Posterior vena cava (tissue), 2 donors: ENCODE measurements around the gene ENO1. TPM values are rescaled to one million over a fixed set of nuclear protein-coding genes. Genes with fewer than 3 reads are reported as not detected.

Source experiments
- DNase-seq: peaks from one replicate; pipeline ENCODE4 v3.0.0-alpha.2; 2020; ENCODE audit warnings: low spot score
- intact Hi-C, 2 donors: fragments of 100-400 bp; cut with DNase I; formaldehyde crosslinking; loops; one replicate each; pipeline versions ENCODE4 v1.14.1 to v1.14.2; 2022 to 2023
- total RNA-seq, 2 donors: library from RNA; stranded (reverse); fragmentation: NEBNext Ultra II Directional; extraction: Animal tissue kit (Norgen Biotek cat#: 25700); gene quantifications; one replicate each; pipeline ENCODE4 v1.2.1, GENCODE V29; 2021
- donor health status: DM: yes; HTN: yes; CAD: no.
- donor health status: DM: yes; HTN: yes; CAD: no.

ENO1 gene
- total RNA-seq, 2 donors from 2014 or later = 578 to 1,026 TPM

- no peak for DNase-seq
- intact Hi-C loops = no loop called here
Measured at GRCh38 chr1:8874230-8875201, 4.0 kb downstream of the ENO1 start.

DNA sequence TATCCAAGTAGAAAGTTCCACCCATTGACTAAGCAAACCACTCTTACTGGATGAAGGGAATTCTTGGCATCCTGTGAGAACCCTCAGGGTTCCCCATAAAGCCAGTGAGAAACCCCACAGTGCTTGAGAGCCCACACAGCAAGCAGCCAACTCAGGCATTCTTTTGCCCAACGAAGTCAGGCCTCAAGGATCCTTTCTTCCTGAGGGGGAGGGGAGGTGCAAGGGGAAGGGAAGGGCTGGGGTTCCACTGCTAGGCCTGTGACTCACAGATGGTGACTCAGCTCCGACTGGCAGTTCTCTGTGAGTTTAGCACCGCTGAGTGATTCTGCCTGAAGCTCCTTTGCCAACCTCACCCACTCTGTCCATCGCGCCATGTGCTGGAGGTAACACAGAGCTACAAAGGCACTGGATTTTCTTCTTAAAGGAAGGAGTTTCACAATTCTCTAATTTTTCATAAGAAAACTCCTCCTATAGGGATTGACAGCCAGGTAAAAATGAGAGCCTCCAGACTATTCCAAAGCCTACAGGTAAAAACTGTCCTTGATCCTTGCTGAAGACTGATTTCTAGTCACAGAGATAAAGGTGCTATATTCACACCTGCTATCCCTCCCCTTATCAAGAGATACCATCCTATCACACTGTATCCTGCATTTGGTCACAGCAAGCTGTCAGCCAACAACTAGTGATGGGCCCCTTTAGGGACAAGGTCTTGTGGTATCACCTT is 4.8 kb downstream of the ENO1 start:
- DNase-seq = peak; percentile 94
- intact Hi-C loops = loop anchor here in 1 of 2 donors (2.0 kb wide), 1 partner anchor 15 kb away; no protein-coding TSS in a partner anchor

DNA sequence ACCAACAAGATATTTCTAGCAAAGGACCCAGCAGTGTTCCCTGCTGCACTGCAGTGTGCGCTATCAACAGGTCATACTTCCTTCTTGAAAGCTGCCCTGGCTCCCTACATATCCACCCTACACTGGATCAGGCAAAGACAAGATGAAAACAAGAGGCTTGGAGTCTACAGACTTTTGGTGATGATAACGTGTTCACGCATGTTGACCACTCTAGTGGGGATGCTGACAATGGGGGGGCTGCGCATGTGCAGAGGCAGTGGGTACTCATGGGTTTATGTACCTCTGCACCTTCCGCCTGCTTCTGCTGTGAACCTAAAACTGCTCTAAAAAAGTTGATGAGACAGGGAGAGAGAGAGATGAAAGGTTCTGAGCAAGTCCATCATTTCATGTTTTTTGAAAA is 5.5 kb downstream of the ENO1 start:
- intact Hi-C loops = loop anchor here in 1 of 2 donors (2.0 kb wide), 1 partner anchor 14 kb away; no protein-coding TSS in a partner anchor
- DNase-seq = no peak

DNA sequence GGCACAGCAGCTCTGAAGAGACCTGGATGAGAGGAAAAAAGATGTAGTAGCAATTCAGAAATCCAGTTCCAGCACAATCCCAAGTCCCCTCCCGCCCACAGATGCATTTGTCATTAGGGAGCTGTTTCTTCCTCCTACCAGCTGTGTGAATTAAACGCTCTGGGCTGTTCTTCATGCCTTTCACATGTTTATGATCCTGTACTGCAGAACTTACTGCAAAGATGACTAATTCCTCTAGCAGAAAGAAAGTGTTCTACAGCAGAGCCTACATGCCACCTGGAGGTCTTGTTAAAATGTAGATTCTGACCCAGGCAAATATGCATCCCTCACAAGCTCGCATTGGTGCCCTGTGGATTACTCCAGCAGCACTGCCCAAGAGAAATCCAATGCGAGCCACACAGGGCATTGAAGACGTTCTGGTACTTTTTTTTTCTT is 6.5 kb downstream of the ENO1 start:
- intact Hi-C loops = loop anchor here in 1 of 2 donors (2.0 kb wide), 1 partner anchor 13 kb away; no protein-coding TSS in a partner anchor
- no peak for DNase-seq

DNA sequence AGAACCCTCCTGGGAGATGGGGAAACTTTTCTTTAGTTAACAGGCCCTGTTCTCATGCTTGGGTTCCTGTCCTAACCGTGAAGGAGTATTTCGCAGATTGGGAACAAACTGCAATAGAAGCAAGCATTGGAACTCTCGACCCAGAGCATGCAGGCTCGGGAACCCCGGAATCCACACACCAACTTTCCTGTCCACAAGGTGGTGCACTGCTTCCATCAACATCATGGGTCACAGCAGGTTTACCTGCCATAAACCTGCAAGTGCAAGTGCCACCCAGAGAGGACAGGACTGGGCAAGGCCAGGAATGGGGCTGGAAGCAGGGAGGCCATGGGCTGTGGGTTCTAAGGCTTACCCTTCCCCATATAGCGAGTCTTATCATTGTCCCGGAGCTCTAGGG is 6.9 kb downstream of the ENO1 start:
- intact Hi-C loops = no loop called here
- DNase-seq = no peak

GRCh38 chr1:8870616-8871538 is 7.6 kb downstream of the ENO1 start:
- DNase-seq = no peak
- intact Hi-C loops = no loop called here

- no peak for DNase-seq
- intact Hi-C loops = no loop called here
Measured at GRCh38 chr1:8870103-8870502, 8.4 kb downstream of the ENO1 start.

DNA sequence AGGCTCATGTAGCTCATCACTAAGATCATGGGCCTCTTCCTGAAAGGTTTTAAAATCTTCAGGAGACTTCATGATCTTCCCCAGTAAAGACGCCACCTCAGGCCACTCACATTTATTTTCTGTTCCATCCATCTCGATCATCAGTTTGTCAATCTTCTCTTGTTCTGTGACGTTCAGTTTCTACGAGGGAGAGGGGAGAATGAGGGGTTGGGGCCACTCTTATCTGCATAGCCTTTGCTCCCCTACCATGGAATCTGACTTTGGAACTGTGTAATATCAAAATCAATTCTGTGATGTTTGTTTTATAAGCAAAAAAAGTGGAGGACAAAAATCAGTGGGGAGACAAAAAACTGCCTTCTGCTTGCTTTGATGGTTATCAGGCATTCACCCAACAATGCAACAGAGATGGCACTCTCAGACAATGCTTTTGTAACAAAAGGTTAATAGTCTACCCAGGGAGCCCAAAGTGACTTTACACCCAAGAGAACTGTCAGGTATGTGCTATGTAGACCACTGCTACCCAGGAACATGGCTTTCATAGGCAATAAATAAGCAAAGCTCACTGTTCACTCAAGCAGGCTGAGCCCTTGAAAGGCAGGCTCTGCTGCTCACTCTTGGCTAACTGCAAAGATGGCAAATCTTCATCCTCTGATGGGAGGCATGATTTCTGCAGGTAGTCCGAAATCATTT is 10.5 kb downstream of the ENO1 start:
- intact Hi-C loops = no loop called here
- no peak for DNase-seq

DNA sequence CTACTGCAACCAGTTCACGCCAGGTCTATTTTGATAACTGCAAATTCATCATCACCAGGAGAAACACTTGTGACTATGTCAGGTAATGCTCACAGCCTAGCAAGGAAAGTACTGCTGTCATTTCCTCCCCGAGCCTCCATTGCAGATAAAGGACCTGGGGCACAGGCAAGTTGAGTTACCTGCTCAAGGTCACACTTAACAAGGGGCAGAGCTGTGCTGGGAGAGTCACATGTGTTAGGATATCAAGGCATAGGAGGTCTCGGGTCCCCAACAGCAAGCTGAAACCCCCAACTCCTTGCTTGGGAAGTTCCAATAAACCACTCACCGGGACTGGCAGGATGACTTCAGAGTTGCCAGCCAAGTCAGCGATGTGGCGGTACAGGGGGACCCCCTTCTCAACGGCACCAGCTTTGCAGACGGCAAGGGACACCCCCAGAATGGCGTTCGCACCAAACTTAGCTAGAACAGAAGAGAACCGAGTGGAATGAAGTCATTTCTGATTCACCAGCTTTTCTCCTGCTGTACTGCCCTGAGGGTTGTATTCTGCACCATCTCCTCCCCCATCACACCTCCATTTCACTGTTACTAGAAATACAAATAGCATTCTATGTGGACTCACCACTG is 11.6 kb downstream of the ENO1 start:
- intact Hi-C loops = no loop called here
- no peak for DNase-seq

DNA sequence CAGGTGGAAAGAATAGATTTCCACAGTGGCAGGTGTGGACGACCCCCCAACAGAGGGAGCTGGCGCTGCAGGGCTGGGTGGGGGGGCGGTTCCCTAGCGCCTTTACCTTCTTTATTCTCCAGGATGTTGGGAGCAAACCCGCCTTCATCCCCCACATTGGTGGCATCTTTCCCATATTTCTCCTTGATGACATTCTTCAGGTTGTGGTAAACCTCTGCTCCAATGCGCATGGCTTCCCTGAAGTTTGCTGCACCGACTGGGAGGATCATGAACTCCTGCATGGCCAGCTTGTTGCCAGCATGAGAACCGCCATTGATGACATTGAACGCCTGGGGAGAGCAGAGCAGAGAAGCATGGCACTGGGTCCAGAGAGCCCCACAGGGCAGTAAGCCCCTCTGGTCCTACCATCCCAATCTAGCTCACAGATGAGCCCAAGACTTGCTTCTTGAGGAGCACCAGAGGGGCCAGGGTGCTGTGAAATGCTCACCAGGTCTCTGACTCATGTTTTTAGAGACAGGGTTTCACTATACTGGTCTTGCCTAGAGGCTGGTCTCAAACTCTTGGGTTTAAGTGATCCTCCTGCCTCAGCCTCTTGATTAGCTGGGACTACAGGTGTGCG is 12.2 kb downstream of the ENO1 start:
- no peak for DNase-seq
- intact Hi-C loops = no loop called here

- DNase-seq = no peak
- intact Hi-C loops = no loop called here
Measured at GRCh38 chr1:8864713-8865344, 13.7 kb downstream of the ENO1 start.

GRCh38 chr1:8863794-8864233 is 14.7 kb downstream of the ENO1 start:
- intact Hi-C loops = no loop called here
- no peak for DNase-seq

- intact Hi-C loops = no loop called here
Measured at GRCh38 chr1:8863138-8863537, 15.3 kb downstream of the ENO1 start.

GRCh38 chr1:8862528-8862927 is 16.0 kb downstream of the ENO1 start:
- intact Hi-C loops = loop anchor here in 1 of 2 donors (1.0 kb wide), 1 partner anchor 43 kb away; no protein-coding TSS in a partner anchor
- DNase-seq = no peak

More at GRCh38 chr1:8863138-8863537, 15.3 kb downstream of the ENO1 start:
- no peak for DNase-seq

DNA sequence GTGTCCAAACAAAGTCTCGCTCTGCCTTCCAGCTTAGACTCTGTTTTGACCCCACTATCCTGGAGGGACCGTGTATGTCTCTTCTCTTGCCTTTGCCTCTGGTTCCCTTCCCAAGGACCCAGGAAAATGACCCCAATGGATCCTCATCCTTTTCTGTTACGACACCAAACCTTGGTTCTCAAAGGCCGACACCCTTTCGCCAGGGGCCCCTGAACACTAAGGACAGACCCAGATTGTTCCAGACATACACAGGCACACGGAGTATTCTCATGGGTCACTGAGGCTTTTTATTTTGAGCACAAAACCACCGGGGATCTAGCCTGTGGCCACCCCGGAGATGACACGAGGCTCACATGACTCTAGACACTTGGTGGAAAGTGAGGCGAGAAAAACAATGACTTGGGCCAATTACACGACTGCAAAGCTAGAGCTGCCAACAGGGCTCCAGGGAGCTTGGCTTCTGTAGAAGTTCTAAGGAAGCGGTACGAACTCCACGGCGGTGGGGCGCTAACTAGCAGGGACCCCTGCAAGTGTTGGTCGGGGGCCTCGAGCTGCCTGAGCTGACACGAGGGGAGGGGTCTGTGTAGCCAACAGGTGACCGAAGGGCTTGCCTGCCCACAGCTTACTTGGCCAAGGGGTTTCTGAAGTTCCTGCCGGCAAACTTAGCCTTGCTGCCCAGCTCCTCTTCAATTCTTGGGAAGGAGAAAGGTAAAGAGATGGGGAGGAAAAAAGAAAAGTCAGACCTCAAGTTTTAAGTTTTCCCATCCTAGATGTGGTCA is 17.6 kb downstream of the ENO1 start:
- no peak for DNase-seq
- intact Hi-C loops = loop anchor here in 1 of 2 donors (2.0 kb wide), 1 partner anchor 16 kb away; no protein-coding TSS in a partner anchor
